Neutrophil (primary cell): ENCODE data around the gene GSG1L.
"Not testable (repeated sequence)": the region's sequence is repeated elsewhere in the genome, so short reads cannot be mapped to it uniquely, and the experiment has no call there.

Experiments used
- H3K27ac ChIP-seq: fragments of 200-600 bp; sonication (generic); 2 replicates; pipeline ENCODE4 v1.5.1; 2016; ENCODE audit warnings: mild to moderate bottlenecking, moderate library complexity
- H3K27me3 ChIP-seq: fragments of 200-600 bp; sonication (generic); 2 replicates; pipeline ENCODE4 v1.6.0; 2016; ENCODE audit warnings: mild to moderate bottlenecking
- H3K36me3 ChIP-seq: fragments of 200-600 bp; sonication (generic); 2 replicates; pipeline ENCODE4 v1.5.1; 2017
- H3K4me1 ChIP-seq, 2 experiments: fragments of 200-600 bp in 1 of 2; sonication (generic) in 1 of 2; 1 replicate in 1 of 2; 2 replicates in 1 of 2; pipeline versions ENCODE4 v1.5.1 to v1.6.1; 2013 to 2016; ENCODE audit warnings: low read depth in 1 of 2, low read length in 1 of 2, mild to moderate bottlenecking in 1 of 2, moderate library complexity in 1 of 2; ENCODE audit not compliant: control insufficient read depth in 1 of 2, insufficient read depth in 1 of 2
- H3K4me3 ChIP-seq, 2 experiments: fragments of 200-600 bp in 1 of 2; sonication (generic) in 1 of 2; 1 replicate in 1 of 2; 2 replicates in 1 of 2; pipeline ENCODE4 v1.5.1; 2013 to 2016; ENCODE audit warnings: low read depth in 1 of 2, low read length in 1 of 2, mild to moderate bottlenecking in 1 of 2, moderate library complexity in 1 of 2
- H3K9me3 ChIP-seq: fragments of 200-600 bp; sonication (generic); 2 replicates; pipeline ENCODE4 v1.5.1; 2016
- CTCF ChIP-seq: fragments of 200-600 bp; sonication (generic); IDR thresholded peaks from 2 replicates; pipeline ENCODE4 v1.5.1; 2016; ENCODE audit warnings: antibody characterized with exemption

Gene GSG1L

GRCh38 chr16:27950206-27950887, 113.2 kb downstream of the GSG1L start:
- H3K9me3 ChIP-seq: no peaks in the 10 kb centered on the region

GRCh38 chr16:27947696-27948095, 115.8 kb downstream of the GSG1L start:
- H3K27me3 ChIP-seq: no peaks in the 10 kb centered on the region
- no peaks in the 10 kb centered on the region for H3K9me3 ChIP-seq
- no peaks in the 10 kb centered on the region for H3K36me3 ChIP-seq
- H3K27ac ChIP-seq: no peak overlapping the region
- H3K4me3 ChIP-seq: no peak overlapping the region
- no peaks in the 10 kb centered on the region for H3K4me1 ChIP-seq
- TF ChIP-seq CTCF: no peak

More at GRCh38 chr16:27950206-27950887, 113.2 kb downstream of the GSG1L start:
- H3K4me3 ChIP-seq: no peak overlapping the region
- H3K27ac ChIP-seq: no peak overlapping the region
- no peaks in the 10 kb centered on the region for H3K36me3 ChIP-seq
- TF ChIP-seq CTCF: no peak
- H3K27me3 ChIP-seq: no peaks in the 10 kb centered on the region
- no peaks in the 10 kb centered on the region for H3K4me1 ChIP-seq

GRCh38 chr16:27945233-27945973, 118.1 kb downstream of the GSG1L start:
- H3K4me3 ChIP-seq: no peak overlapping the region
- no peaks in the 10 kb centered on the region for H3K4me1 ChIP-seq
- no peak overlapping the region for H3K27ac ChIP-seq
- no peaks in the 10 kb centered on the region for H3K27me3 ChIP-seq
- H3K9me3 ChIP-seq: no peaks in the 10 kb centered on the region
- TF ChIP-seq CTCF: no peak
- H3K36me3 ChIP-seq: no peaks in the 10 kb centered on the region

GRCh38 chr16:27943766-27944165, 119.7 kb downstream of the GSG1L start:
- Histone ChIP-seq H3K4me1 (no peaks in the 10 kb centered on the region), H3K36me3 (no peaks in the 10 kb centered on the region), H3K27ac (no peak overlapping the region), H3K9me3 (no peaks in the 10 kb centered on the region), H3K4me3 (no peak overlapping the region), H3K27me3 (no peaks in the 10 kb centered on the region)
- TF ChIP-seq CTCF: no peak

- not testable (repeated sequence) for H3K27me3 ChIP-seq, H3K4me3 ChIP-seq, H3K9me3 ChIP-seq
Measured at GRCh38 chr16:27942071-27942470, 121.4 kb downstream of the GSG1L start.

GRCh38 chr16:27935076-27935475, 128.4 kb downstream of the GSG1L start:
- H3K27me3 ChIP-seq: no peaks in the 10 kb centered on the region
- no peak for TF ChIP-seq CTCF
- no peak overlapping the region for H3K4me3 ChIP-seq
- H3K36me3 ChIP-seq: no peaks in the 10 kb centered on the region
- H3K9me3 ChIP-seq: no peaks in the 10 kb centered on the region
- H3K4me1 ChIP-seq: no peaks in the 10 kb centered on the region
- no peak overlapping the region for H3K27ac ChIP-seq

More at GRCh38 chr16:27942071-27942470, 121.4 kb downstream of the GSG1L start:
- not testable (repeated sequence) for H3K36me3 ChIP-seq, H3K4me1 ChIP-seq, H3K27ac ChIP-seq
